Adrenal gland (tissue), 12 donors: ENCODE measurements around the gene OR8D4. TPM values are rescaled to one million over a fixed set of nuclear protein-coding genes. Genes with fewer than 3 reads are reported as not detected.

Source experiments
- DNase-seq, 7 donors: peaks; one replicate each; pipeline ENCODE4 v3.0.0-alpha.2; 2019 to 2020
- H3K27ac ChIP-seq, 5 donors: fragments of 200-600 bp; sonication (generic) in 4 of 5; 1 replicate in 3 of 5; 2 replicates in 2 of 5; pipeline versions ENCODE4 v1.5.1 to v1.8.0; 2016 to 2020; ENCODE audit warnings: mild to moderate bottlenecking in 1 of 5
- H3K27me3 ChIP-seq: fragments of 200-600 bp; 2 replicates; pipeline ENCODE4 v1.8.0; 2021
- H3K36me3 ChIP-seq, 2 donors: fragments of 200-600 bp; replicated peaks in 1 of 2; 1 replicate in 1 of 2; 2 replicates in 1 of 2; pipeline versions ENCODE4 v1.5.1 to v1.8.0; 2018 to 2022
- H3K4me1 ChIP-seq, 2 donors: fragments of 200-600 bp; replicated peaks in 1 of 2; 1 replicate in 1 of 2; 2 replicates in 1 of 2; pipeline versions ENCODE4 v1.5.1 to v1.8.0; 2018 to 2021
- H3K4me3 ChIP-seq, 4 donors: fragments of 200-600 bp; sonication (generic) in 3 of 4; one replicate each; pipeline ENCODE4 v1.5.1; 2016 to 2018
- H3K9me3 ChIP-seq, 3 donors: fragments of 200-600 bp; sonication (generic) in 1 of 3; replicated peaks in 1 of 3; 1 replicate in 2 of 3; 2 replicates in 1 of 3; pipeline versions ENCODE4 v1.5.1 to v1.8.0; 2016 to 2021
- CTCF ChIP-seq, 6 experiments: fragments of 450-650 bp in 4 of 6; fragments of 200-600 bp in 2 of 6; sonication (generic) in 1 of 6; IDR thresholded peaks; 1 replicate in 5 of 6; 2 replicates in 1 of 6; pipeline versions ENCODE4 v1.5.1 to v1.8.0; 2016 to 2021; ENCODE audit warnings: antibody characterized with exemption in 6 of 6, mild to moderate bottlenecking in 2 of 6, moderate library complexity in 1 of 6
- POLR2A ChIP-seq, 2 donors: fragments of 450-650 bp; IDR thresholded peaks; one replicate each; pipeline ENCODE4 v1.6.1; 2017; ENCODE audit warnings: antibody characterized with exemption in 2 of 2, mild to moderate bottlenecking in 2 of 2, moderate library complexity in 1 of 2
- whole genome bisulfite sequencing, 4 donors: extraction: QIAGEN DNeasy Blood & Tissue Kit in 2 of 4; methylation state at CpG; one replicate each; pipeline versions ENCODE4 v1.1.5 to v1.1.7; 2013 to 2017; 5-methylcytosine and 5-hydroxymethylcytosine counted together
- intact Hi-C, 2 donors: fragments of 100-400 bp; cut with DNase I; formaldehyde crosslinking; loops; one replicate each; pipeline versions ENCODE4 v1.14.1 to v1.15.0; 2022 to 2023
- polyA plus RNA-seq, 3 donors: library from polyadenylated mRNA; stranded (reverse); fragments of 200-250 nt in 2 of 3; fragments of 350-450 nt in 1 of 3; fragmentation: Illumina TruSeq in 1 of 3; extraction: RNeasy Lipid Tissue Mini Kit (QIAGEN cat#74804) in 1 of 3; gene quantifications; one replicate each; pipeline ENCODE4 v1.2.3, GENCODE V29; 2013 to 2014
- total RNA-seq, 9 donors: library from RNA; depleted of rRNA in 4 of 9; stranded (reverse); fragments of >200 nt in 4 of 9; fragments of 120-200 nt in 1 of 9; fragmentation: NEBNext Ultra II Directional in 1 of 9; extraction: Animal tissue kit (Norgen Biotek cat#: 25700) in 1 of 9; gene quantifications; one replicate each; pipeline versions ENCODE4 v1.1.0 to v1.2.4, GENCODE V29; 2013 to 2023
- donor health status: healthy with polysubstance abuse.
- donor health status: Bipolar disorder and iron deficiency.
- donor health status: DM: yes; HTN: yes; CAD: no.
- donor health status: DM: no; HTN: no; CAD: no.
- donor health status: DM: no; HTN: no; CAD: no.
- donor health status: DM: yes; HTN: yes; CAD: no.

Gene OR8D4
- total and polyA plus RNA-seq, 12 donors: 0.11 TPM; not detected in 11

GRCh38 chr11:123892031-123892430, 9.9 kb upstream of the OR8D4 start:
- no peaks in the 10 kb centered on the region for H3K4me1 ChIP-seq
- H3K36me3 ChIP-seq: no peaks in the 10 kb centered on the region
- TF ChIP-seq CTCF (IDR thresholded peaks at IDR 0.05) (no peak), POLR2A (IDR thresholded peaks at IDR 0.05) (no peak)
- no peak overlapping the region for H3K27ac ChIP-seq
- H3K27me3 ChIP-seq: no peaks in the 10 kb centered on the region
- no peak overlapping the region for H3K4me3 ChIP-seq
- intact Hi-C loops: no loop called here
- no peaks in the 10 kb centered on the region for H3K9me3 ChIP-seq
- no peak for DNase-seq

- intact Hi-C loops: no loop called here
- Histone ChIP-seq H3K36me3 (no peaks in the 10 kb centered on the region), H3K27me3 (no peaks in the 10 kb centered on the region), H3K4me3 (no peak overlapping the region), H3K4me1 (no peaks in the 10 kb centered on the region), H3K9me3 (no peaks in the 10 kb centered on the region), H3K27ac (no peak overlapping the region)
- peak in 1 of 7 donors; percentile 44 for DNase-seq
- WGBS, 4 donors: 51 to 57% (median 55%) methylated on average over 3 of the region's 3 CpGs
- TF ChIP-seq CTCF (IDR thresholded peaks at IDR 0.05) (no peak), POLR2A (IDR thresholded peaks at IDR 0.05) (no peak)
These were observed 2.2 kb upstream of the OR8D4 start for GRCh38 chr11:123899792-123900191.

DNA sequence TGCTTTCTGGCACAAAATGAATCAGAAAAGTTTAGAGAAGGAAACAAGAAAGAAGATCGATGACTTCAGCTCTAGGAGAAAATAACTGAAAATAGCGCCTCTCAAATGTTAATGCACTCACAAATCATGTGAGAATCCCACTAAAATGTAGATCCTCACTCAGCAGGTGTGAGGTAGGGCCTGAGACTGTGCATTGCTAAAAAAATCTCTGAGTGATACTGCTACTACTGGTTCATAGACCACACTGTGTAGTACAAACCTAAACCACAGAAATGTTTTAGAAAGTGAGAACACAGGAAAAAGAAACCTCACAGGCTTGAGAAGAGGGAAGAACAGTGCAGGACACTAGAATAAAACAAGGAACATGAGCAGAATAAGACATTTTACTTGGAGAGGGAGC, 2.0 kb downstream of the OR8D4 start:
- intact Hi-C loops: no loop called here
- 67 to 89% (median 82%) methylated on average over 2 of the region's 2 CpGs for WGBS, 4 donors
- DNase-seq: no peak
- H3K27me3 ChIP-seq: no peaks in the 10 kb centered on the region
- H3K27ac ChIP-seq: no peak overlapping the region
- H3K36me3 ChIP-seq: no peaks in the 10 kb centered on the region
- no peaks in the 10 kb centered on the region for H3K9me3 ChIP-seq
- H3K4me1 ChIP-seq: no peaks in the 10 kb centered on the region
- TF ChIP-seq POLR2A (IDR thresholded peaks at IDR 0.05) (no peak), CTCF (IDR thresholded peaks at IDR 0.05) (no peak)
- no peak overlapping the region for H3K4me3 ChIP-seq

DNA sequence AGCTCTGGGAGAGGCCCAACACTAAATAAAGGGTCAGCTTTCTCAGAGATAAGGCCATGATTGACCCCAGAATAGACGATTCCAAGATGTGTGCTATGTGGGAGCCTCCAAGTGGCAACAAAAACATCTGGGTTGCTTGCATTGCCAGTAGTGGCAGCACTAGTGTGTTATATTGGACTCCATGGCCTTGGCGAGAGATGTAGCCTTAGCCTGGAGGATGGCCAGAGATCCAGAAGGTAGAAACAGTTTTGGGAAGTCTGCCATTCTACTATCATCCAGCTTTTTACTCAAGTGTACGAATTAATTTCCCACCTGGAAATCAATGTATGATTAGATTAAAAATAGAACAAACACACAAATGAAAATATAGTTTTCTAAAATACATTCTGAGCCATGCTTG, 3.0 kb downstream of the OR8D4 start:
- H3K27me3 ChIP-seq: no peaks in the 10 kb centered on the region
- WGBS, 4 donors: 48 to 58% (median 57%) methylated on average over 3 of the region's 3 CpGs

More for the DNA sequence above, 3.0 kb downstream of the OR8D4 start:
- Histone ChIP-seq H3K4me1 (no peaks in the 10 kb centered on the region), H3K4me3 (no peak overlapping the region), H3K36me3 (no peaks in the 10 kb centered on the region), H3K9me3 (no peaks in the 10 kb centered on the region), H3K27ac (no peak overlapping the region)
- no peak for TF ChIP-seq CTCF (IDR thresholded peaks at IDR 0.05)
- no peak for TF ChIP-seq POLR2A (IDR thresholded peaks at IDR 0.05)
- DNase-seq: no peak
- intact Hi-C loops: no loop called here
